Measurements from ENCODE around the gene DPM1.

DPM1 gene

DNA sequence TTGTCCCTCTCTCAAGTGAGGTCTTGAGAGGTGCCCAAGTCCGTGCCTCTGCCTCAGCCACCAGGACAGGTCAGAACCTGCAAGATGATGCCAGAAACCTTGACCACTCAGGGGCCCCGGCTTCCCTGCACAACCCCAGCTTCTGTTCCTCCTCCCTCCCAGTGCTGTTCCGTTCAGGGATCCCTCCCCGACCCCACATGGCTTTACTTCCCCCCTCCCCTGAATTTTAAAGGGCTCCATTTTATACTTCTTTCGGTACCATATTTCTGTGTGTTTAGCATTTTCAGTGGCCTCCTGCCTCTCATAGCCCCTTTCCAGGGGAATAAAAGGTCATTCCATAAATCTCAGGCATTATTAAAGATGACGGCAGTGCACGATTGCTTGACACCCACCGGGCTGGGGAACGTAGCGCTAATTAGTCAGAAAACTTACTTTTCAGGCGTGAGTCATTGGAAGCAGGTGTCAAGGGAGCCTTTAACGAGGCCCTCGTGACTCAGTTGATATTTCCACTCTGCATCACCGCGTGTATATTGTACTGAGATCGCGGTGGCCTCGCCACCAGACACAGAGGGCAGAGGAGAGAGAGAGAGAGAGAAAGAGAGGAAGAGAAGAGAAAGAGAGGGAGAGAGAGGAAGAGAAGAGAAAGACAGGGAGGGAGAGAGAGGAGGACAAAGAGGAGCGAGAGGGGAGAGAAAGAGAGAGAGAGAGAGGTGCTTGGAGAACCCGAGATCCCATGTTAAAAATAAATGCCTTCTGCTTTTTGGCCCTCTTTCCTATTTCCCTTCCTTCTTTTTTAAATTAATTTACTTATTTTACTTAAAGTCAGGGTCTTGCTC is 43.3 kb upstream of the DPM1 start:
- TF ChIP-seq, protein P1, sequence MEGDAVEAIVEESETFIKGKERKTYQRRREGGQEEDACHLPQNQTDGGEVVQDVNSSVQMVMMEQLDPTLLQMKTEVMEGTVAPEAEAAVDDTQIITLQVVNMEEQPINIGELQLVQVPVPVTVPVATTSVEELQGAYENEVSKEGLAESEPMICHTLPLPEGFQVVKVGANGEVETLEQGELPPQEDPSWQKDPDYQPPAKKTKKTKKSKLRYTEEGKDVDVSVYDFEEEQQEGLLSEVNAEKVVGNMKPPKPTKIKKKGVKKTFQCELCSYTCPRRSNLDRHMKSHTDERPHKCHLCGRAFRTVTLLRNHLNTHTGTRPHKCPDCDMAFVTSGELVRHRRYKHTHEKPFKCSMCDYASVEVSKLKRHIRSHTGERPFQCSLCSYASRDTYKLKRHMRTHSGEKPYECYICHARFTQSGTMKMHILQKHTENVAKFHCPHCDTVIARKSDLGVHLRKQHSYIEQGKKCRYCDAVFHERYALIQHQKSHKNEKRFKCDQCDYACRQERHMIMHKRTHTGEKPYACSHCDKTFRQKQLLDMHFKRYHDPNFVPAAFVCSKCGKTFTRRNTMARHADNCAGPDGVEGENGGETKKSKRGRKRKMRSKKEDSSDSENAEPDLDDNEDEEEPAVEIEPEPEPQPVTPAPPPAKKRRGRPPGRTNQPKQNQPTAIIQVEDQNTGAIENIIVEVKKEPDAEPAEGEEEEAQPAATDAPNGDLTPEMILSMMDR (IDR thresholded peaks at IDR 0.05; ENCODE audit: borderline replicate concordance, control extremely low read depth, extremely low read depth, insufficient read depth, missing control alignments) = no peak
- in situ Hi-C loops (cut with MboI; ENCODE audit: low sequenced_read_pairs, unreplicated experiment) = no loop called here
- DNase-seq (ENCODE audit: low spot score) = no peak

DNA sequence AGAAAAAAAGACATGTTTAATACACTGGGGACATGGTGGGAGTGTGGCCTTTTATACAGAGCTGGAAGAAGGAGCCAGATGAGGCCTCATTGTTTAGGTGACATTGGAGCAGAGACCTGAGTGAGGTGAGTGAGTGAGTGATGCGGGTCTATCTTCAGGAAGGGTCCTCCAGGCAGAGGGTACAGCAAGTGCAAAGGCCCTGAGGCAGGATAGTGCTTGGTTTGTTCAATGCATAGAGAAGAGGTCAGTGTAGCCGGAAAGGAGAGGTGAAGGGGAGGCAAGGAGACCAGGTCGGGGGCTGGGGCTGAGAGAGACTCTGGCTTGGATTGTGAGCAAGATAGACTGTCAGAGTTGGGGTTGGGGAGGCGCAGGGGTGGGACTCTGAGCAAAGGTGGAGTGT is 41.0 kb upstream of the DPM1 start:
- in situ Hi-C loops (cut with MboI; ENCODE audit: low sequenced_read_pairs, unreplicated experiment) = loop anchor here (10.0 to 25.0 kb wide), 2 partner anchors 325 to 613 kb away; no protein-coding TSS in a partner anchor
- TF ChIP-seq, protein P1 (IDR thresholded peaks at IDR 0.05; ENCODE audit: borderline replicate concordance, control extremely low read depth, extremely low read depth, insufficient read depth, missing control alignments) = no peak
- no peak for DNase-seq (ENCODE audit: low spot score)

DNA sequence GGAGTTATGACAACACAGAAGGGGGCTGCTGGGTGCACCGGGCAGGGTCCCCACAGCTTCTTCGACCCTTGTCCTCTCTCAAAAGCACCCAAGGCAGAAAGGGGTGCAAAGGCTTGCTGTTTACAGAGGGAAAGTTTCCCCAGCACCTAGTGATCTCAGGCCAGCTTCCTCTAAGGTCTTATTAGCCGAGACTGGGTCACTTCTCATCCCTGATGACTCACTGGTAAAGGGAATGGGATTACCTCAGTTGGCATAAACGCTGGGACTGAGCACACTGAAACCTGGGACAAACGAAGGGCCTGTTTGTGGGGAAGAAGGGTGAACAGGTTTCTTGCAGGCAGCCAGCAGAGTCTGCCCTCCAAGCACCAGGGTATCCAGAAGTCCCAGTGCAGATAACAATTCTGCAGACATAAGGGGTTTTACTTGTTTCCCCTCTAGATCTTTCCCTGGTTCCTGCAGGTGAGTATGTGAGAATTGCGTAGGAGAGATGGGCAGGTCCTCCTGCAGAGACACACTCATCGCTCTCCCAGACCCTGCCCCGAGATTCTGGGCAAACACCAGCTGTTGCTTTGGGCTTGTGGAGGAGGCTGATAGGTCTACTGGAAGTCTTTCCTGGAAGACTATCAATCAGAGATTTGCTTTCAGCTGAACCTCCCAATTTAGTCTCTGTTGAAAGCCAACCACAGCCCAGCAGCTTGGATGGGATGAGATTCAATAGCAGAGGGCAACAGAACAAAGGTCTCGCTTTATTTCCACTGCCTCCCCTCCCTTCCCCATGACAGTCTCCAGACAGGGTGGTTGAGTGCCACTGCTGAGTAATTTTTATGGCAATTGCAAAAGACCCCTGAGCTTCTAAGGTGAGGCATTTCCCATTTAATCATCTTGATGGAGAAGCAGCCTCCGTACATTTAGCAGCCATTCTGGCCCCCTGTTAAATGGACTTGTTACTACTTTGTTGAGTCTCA is 38.9 kb upstream of the DPM1 start:
- TF ChIP-seq, protein P1 (IDR thresholded peaks at IDR 0.05; ENCODE audit: borderline replicate concordance, control extremely low read depth, extremely low read depth, insufficient read depth, missing control alignments) = no peak
- DNase-seq (ENCODE audit: low spot score) = no peak
- in situ Hi-C loops (cut with MboI; ENCODE audit: low sequenced_read_pairs, unreplicated experiment) = loop anchor here (10.0 to 25.0 kb wide), 2 partner anchors 328 to 615 kb away; no protein-coding TSS in a partner anchor

DNA sequence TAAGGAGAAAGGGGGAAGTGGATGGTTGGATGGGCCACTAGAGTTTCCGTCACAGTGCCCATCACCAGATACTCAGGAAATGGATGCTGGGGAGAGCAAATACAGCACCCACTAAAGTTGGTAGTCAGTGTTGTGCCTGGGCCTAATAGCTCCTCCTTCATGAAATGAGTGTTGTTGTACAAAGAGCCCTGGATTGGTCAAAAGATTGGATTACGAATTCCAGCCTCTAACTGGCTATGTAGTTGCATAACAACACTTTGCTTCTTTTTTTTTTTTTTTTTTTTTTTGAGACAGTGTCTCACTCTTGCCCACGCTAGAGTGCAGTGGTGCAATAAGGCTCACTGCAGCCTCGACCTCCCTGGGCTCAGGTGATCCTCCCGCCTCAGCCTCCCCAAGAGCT is 37.2 kb upstream of the DPM1 start:
- in situ Hi-C loops (cut with MboI; ENCODE audit: low sequenced_read_pairs, unreplicated experiment) = loop anchor here (10.0 to 25.0 kb wide), 2 partner anchors 329 to 617 kb away; no protein-coding TSS in a partner anchor
- no peak for DNase-seq (ENCODE audit: low spot score)
- TF ChIP-seq, protein P1 (IDR thresholded peaks at IDR 0.05; ENCODE audit: borderline replicate concordance, control extremely low read depth, extremely low read depth, insufficient read depth, missing control alignments) = no peak

DNA sequence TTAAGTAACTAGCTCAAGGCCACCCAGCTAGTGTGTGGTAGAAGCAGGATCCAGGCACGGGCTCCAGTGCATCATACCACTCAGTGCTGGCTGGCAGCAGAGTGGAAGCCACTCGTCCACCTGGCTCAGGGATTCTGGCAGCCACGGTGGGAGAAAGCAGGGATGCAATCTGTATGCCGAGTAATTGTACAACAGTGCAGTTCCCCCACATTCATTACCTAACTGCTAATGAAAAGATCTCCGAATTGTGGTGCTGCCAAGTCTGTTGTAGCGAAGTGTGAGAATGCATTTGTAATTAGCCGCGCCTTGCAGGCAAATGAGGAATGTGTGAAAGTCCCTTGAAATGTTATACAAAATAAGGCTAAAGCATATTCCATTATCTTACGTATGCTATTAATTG is 35.5 kb upstream of the DPM1 start:
- DNase-seq (ENCODE audit: low spot score) = no peak
- TF ChIP-seq, protein P1 (IDR thresholded peaks at IDR 0.05; ENCODE audit: borderline replicate concordance, control extremely low read depth, extremely low read depth, insufficient read depth, missing control alignments) = no peak
- in situ Hi-C loops (cut with MboI; ENCODE audit: low sequenced_read_pairs, unreplicated experiment) = loop anchor here (10.0 to 25.0 kb wide), 2 partner anchors 331 to 618 kb away; no protein-coding TSS in a partner anchor

All from GM13976 (cell line).